GM18867 (cell line): Measurements from ENCODE around the gene BBC3.
"Not testable (repeated sequence)": the region's sequence is repeated elsewhere in the genome, so short reads cannot be mapped to it uniquely, and the experiment has no call there.

Experiments used
- ATAC-seq: cut with Tn5 transposase; IDR thresholded peaks from one replicate; pipeline ENCODE4 v1.9.1; 2021; ENCODE audit warnings: mild to moderate bottlenecking, moderate library complexity; ENCODE audit not compliant: unreplicated experiment

The BBC3 gene

DNA sequence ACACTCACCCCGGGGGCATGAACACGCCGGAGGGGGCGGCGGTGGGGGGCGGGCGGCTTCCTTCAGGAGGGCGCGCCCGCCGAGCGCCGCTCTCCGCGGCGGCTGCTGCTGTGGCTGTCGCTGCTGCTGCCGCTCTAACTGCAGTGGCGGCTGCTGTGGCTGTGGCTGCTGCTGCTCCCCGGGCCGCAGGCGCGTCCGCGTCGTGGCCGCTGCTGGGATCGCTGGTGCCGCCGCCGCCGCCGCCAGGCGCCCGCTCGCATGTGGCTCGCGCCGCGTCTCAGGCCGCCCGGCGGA, at the start of gene BBC3:
Gene BBC3 (minus strand): TSS at position 279 of the 294 bp plus-strand sequence. CDS start 2,768 bp downstream, outside the sequence.
- no peak for ATAC-seq

GRCh38 chr19:47280183-47280797, 49.3 kb upstream of the BBC3 start:
- no peak for ATAC-seq

GRCh38 chr19:47276513-47276912, 45.5 kb upstream of the BBC3 start:
- ATAC-seq, result not testable (repeated sequence)

DNA sequence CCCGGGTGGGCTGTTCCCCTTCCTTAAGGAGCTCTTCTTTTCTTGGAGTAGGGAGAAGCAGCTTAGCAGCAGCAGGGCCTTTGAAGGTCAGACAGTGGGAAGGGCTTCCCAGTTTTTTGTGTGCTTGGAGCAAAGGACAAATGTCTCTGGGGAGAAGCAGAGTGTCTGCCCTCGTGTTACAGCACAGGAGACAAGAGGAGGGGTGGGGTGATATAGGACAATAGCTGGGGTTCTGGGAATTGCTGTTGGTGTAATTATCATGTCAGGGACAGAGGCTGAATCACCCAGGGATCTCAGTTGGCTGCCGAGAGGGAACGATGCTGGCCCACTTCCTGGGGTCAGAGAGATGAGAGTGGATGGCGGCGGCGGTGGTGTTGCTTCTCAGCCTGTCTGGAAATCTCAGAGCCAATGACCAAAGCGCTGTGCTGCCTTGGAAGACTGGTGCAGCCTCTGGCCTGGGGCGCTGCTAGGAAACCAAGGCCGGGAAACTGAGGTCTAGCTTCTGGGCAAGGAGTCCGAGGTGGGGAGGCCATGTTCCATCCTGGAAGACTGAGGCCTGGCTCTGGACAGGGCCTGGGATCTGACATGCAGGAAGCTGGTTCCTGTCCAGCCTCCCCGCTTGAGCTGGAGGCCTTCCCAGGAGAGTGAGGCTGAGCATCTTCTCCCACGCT, 44.9 kb upstream of the BBC3 start:
- ATAC-seq, result no peak

DNA sequence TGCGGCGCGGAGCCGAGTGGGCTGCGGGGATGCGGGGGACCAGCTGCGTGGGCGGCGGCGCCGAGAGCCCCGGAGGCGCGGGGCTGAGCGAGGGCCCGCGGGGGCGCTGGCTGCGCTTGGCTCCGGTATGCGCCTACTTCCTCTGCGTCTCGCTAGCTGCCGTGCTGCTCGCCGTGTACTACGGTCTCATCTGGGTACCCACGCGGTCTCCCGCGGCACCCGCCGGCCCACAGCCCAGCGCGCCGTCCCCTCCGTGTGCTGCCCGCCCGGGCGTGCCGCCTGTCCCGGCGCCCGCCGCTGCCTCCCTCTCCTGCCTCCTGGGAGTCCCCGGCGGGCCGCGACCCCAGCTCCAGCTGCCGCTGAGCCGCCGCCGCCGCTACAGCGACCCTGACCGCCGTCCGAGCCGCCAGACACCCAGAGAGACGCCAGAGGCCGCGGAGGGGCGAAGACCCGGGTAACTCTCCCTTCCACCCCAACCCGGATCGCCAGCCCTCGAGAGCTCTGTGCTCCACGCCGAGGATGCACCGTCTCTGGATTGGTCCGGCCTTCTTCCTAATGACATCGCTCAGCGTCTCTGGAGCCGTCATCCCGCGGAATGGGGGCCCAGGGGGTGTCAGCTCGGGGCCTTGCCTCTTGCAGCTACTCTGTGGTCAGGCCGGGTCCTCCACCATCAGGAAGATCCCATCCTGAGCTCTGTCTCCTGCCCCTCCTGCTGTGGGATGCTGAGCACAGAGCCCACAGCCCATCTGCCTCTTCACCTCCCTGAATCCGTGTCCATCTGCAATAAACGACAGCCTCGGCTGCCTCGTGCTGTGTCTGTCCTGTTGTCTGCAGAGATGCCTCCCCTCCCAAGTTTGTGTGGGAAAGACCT, 44.1 kb upstream of the BBC3 start:
- ATAC-seq, result peak; percentile 32

GRCh38 chr19:47274071-47274890, 43.3 kb upstream of the BBC3 start, which contains the start of gene INAFM1:
INAFM1 (plus strand) TSS chr19:47274885; CDS start chr19:47274920, 35 bp downstream.
- peak; percentile 51 for ATAC-seq

- peak; percentile 53 for ATAC-seq
These were observed 42.5 kb upstream of the BBC3 start for GRCh38 chr19:47273313-47274070.

- no peak for ATAC-seq
These were observed 41.7 kb upstream of the BBC3 start for GRCh38 chr19:47272448-47273312.

GRCh38 chr19:47271949-47272348, 41.0 kb upstream of the BBC3 start:
- ATAC-seq, result no peak

DNA sequence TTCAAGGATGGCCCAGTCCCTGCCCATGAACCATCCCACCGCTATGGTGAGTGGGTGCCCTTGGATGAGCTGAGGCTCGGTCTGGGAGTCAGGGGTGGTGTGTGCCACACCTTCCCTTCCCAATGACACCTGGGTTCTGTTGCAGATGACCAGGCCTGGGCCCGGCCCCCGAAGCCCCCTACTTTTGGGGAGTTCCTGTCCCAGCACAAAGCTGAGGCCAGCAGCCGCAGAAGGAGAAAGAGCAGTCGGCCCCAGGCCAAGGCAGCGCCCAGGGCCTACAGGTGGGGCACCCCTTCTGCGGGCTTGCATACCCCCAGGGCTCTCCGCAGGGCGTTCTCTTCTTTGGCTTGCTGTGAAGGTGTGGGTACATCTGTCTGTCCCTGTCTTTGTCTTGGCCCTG, 39.4 kb upstream of the BBC3 start:
- ATAC-seq, result no peak

DNA sequence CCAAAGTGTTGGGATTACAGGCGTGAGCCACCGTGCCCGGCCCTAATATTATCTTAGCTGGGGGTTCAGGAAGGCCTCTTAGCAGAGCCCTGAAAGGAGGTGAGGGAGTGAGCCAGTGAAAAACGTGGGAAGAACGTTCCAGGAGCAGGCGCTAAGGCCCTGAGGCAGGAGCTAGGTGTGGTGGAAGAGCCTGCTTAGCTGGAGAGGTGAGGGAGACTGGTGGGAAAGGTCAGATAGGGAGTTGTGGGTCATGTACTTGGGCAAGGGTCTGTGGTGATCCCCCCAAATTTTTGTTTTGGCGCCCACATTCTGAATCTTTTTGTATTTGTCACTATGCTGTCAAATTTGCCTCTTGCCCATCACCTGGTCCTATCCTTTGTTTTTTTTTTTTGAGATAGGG, 38.6 kb upstream of the BBC3 start:
- no peak for ATAC-seq

- no peak for ATAC-seq
These were observed 37.0 kb upstream of the BBC3 start for GRCh38 chr19:47268028-47268427.

DNA sequence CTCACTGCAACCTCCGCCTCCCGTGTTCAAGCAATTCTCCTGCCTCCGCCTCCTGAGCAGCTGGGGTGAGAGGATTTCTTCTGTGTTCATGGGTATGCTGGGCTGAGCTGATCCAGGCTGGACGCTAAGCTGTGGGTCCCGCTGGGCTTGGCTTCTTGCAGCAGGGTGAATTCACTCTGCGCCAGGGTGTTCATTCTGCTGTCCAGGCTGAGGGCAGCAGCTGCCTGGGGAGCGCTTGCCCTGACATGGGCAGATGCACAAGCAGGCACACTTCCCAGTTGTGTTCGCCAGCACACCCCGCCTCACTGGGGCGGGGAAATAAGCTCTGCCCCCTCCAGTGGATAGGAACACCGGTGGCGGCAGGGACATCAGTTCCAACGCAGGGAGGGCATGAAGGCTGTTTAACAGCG, 36.4 kb upstream of the BBC3 start:
- no peak for ATAC-seq

- no peak for ATAC-seq
These were observed 35.5 kb upstream of the BBC3 start for GRCh38 chr19:47266401-47266941.

- no peak for ATAC-seq
These were observed 33.6 kb upstream of the BBC3 start for GRCh38 chr19:47264629-47265028.

GRCh38 chr19:47261946-47262793, 31.2 kb upstream of the BBC3 start:
- peak; percentile 77 for ATAC-seq

DNA sequence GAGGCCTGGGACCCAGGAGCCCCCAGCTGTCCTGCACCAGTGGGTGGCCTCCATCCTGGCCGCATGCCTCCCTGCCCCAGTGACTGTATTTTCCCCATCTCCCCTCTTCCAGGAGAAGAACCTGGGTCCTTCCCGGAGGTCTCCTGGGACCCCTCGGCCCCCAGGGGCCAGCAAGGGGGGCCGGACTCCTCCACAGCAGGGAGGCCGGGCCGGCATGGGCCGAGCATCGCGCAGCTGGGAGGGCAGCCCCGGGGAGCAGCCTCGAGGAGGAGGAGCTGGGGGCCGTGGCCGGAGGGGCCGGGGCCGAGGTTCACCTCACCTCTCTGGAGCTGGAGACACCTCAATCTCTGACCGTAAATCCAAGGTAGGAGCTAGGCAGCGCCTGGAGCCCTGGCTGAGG, 29.5 kb upstream of the BBC3 start:
- no peak for ATAC-seq

DNA sequence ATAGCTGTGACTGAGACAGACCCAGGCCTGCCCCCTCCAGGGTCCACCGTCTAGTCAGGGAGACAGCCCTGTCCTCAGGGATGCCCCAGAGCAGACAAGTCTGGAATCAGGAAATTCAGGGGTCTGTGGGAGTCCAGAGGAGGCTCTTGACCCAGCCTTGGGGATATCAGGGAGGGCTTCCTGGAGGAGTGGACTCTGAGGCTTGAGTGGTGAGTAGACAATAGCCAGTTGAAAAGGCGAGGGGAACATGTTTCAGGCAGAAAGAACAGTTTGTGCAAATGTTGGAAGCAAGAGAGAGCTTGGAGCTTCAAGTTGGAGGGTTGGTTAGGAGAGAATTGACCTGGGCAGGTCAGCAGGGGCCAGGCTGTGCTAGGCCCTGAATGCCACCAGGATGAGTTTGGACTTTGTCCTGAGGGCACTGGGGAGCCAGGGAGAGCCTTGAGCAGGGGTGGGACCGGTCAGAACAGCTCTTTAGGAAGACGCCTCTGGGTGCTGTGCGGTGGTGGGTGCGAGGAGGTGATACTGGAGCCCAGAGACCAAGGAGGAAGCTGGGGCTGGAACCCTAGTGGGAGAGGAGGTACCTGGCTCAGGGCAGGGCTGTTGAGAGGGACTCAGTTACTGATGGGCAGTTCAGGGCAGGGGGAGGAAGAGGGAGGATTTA, 28.0 kb upstream of the BBC3 start:
- no peak for ATAC-seq
